GM19452 (cell line): ENCODE measurements around the gene SMDT1.

Experiments
- ATAC-seq: cut with Tn5 transposase; IDR thresholded peaks from one replicate; pipeline ENCODE4 v1.9.1; 2021; ENCODE audit not compliant: unreplicated experiment

Gene SMDT1, protein sequence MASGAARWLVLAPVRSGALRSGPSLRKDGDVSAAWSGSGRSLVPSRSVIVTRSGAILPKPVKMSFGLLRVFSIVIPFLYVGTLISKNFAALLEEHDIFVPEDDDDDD

GRCh38 chr22:42079319-42080251 is at the start of gene SMDT1:
Gene SMDT1, plus strand, starts transcription at chr22:42079700. Its CDS starts 69 bp downstream, at chr22:42079769.
- peak; percentile 85 for ATAC-seq

GRCh38 chr22:42033263-42034181 is 46.0 kb upstream of the SMDT1 start:
- ATAC-seq, result no peak

GRCh38 chr22:42035256-42035655 is 44.2 kb upstream of the SMDT1 start:
- no peak for ATAC-seq

GRCh38 chr22:42039271-42039670 is 40.2 kb upstream of the SMDT1 start:
- no peak for ATAC-seq

DNA sequence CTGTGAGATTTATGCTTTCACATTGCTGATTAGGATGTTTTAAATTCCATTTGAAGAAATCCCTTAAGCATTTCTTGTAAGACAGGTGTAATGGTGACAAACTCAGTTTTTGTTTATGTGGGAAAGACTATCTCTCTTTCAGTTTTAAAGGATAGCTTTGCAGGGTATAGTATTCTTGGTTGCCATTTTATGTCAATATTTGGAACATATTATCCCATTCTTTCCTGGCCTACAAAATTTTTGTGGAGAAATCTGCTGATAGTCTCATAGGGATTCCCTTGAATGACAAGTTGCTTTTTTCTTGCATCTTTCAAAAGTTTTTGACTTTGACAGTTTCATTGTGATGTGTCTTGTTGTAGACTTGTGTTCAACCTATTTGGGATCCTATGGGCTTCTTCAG is 37.7 kb upstream of the SMDT1 start:
- no peak for ATAC-seq

GRCh38 chr22:42050641-42051180 is 28.8 kb upstream of the SMDT1 start:
- no peak for ATAC-seq

DNA sequence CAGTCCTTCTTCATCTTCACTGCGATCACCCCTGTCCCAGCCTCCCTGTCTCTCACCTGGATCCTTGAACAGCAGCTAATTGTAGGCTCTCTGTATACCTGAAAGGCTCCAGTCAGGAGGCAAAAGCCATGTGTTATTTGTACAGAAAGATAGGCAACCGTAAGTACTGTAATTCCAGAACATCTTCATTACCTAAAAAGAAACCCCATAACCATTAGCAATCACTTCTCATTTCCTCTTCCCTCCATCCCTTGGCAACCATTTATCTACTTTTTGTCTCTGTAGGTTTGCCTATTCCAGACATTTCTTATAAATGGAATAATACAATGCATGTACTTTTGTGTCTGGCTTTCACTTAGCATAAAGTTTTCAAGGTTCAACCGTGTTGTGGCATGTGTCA is 26.7 kb upstream of the SMDT1 start:
- no peak for ATAC-seq

DNA sequence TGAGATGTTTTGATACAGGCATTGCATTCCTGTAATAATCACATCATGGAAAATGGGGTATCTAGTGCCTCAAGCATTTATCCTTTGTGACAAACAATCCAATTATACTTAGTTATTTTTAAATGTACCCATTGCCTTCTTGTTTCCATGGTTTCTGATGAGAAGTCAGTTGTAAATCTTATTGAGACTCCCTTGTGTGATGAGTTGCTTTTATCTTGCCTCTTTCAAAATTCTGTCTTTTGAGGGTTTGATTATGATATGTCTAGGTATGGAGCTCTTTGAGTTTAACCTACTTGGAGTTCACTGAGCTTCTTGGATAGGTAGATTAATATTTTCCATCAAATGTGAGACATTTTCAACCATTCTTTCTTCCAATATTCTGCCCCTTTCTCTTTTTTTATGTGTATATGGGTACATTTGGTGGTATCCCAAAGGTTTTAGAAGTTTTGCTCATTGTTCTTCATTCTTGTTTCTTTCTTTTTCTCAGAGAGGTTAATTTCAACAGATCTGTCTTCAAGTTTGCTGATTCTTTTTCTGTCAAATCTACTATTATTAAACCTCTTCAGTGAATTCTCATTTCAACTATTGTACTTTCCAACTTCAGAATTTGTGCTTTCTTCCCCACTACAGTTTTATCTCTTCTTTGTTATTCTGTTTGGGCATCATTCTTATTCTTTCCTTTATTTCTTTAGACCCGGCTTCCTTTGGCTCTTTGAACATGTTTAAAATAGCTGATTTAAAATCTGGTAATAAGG is 22.6 kb upstream of the SMDT1 start:
- no peak for ATAC-seq

- ATAC-seq, result no peak
Measured at GRCh38 chr22:42060489-42060888, 19.0 kb upstream of the SMDT1 start.

- ATAC-seq, result no peak
Measured at GRCh38 chr22:42061041-42061440, 18.5 kb upstream of the SMDT1 start.

DNA sequence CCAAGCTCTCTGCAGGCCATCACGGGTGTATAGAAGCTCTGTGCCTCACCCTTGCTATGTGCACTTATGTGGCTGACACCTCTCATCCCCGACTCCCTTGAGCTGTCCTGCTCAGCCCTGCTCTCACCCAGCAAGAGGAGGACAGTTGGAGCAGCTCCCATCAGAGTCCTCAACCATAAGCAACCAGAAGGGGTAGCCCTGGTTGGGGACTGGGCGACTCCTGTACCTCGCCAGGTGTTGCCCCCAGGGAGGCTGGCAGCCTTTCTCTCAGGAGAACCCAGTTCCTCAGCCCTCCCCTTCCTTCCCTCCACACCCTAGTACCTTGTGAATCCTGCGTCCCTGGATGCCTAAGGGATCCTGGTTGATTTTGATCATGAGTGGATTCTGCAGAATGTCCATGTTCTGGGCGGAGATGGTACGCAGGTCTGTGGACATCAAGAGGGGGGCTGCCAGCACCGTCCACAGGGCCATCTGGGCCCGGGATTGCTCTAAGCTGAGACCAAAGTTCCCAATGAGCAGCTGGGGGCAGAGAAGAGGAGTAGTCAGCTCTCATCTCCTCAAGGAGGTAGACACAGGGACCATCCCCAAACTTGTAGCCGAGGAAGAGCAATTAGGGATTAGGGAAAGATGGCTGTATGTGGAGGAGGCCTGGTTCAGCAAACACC is 16.9 kb upstream of the SMDT1 start:
- no peak for ATAC-seq

GRCh38 chr22:42064629-42065028 is 14.9 kb upstream of the SMDT1 start:
- ATAC-seq, result no peak

GRCh38 chr22:42065438-42066125 is 13.9 kb upstream of the SMDT1 start:
- no peak for ATAC-seq

DNA sequence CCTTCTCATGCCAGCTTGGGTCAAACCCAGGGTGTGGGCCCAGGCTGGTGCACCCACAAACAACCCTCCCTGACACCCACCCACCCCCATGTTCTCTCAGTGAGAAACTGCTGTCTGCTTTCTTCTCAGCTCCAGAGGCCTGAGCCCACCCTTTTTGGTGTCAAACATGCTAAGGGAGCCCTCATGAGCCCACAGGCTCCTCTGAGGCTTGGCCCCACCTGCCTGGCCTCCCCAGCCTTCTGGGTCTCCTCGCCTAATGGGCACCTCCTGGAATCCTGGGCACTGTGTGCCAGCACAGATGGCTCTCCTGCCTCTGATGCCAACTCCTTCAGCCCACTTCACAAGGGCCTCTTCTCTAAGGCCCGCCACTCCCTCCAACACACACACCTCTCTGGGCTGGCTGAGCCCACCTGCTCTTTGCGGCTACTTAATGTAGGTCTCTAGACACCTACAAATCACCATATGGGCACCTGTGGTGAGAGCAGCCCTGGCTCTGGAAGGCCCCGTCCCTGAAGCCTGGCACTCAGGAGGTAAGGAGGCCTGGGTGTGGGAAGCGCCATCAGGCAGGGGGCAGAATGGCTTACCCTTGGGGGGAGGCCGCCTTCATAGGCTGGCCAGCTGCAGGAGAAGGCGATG is 13.3 kb upstream of the SMDT1 start:
- ATAC-seq, result no peak

GRCh38 chr22:42066937-42067336 is 12.6 kb upstream of the SMDT1 start:
- ATAC-seq, result no peak

- no peak for ATAC-seq
Measured at GRCh38 chr22:42067671-42068251, 11.7 kb upstream of the SMDT1 start.

- no peak for ATAC-seq
Measured at GRCh38 chr22:42068291-42068690, 11.2 kb upstream of the SMDT1 start.

DNA sequence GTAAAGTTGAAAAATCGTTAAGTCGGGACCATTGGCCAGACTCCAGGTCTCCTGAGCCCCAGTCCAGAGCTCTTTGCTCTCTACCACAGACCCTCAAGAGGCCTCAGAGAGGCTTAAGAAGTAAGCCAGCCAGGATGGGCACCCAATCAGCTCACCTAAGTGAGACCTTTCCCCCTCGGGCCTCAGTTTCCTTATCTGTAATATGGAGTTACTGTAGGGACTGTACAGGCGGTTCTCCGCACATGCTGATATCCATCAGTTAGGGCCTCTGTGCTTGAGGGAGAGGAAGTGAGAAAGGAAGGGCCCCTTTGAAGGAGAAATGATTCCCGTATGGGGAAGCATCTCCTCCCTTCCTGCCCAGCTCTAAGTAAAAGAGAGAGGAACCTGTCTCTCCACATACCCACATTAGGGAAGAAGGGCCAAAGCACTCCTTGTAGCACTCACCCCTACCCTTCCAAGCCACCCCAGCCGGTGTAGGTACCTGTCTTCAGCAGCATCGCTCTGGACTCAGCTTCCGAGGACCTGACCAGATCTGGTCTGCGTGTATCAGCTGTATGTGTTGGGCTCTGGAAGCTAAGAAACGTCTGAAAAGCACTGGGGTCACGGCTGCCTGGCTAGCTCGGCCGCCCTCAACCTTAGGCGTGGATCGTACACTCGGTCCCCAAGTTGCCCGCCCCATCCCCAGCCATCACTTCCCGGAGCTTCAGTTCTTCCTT is 9.5 kb upstream of the SMDT1 start:
- peak; percentile 21 for ATAC-seq
